A549 (cell line): ENCODE data around the gene PREX1. TPM values are rescaled to one million over a fixed set of nuclear protein-coding genes. Genes with fewer than 3 reads are reported as not detected.

ENCODE experiments used
- ATAC-seq, 2 experiments: fragments of 200-7000 bp in 1 of 2; fragments of >200 bp in 1 of 2; cut with Nextera tagmentation in 1 of 2; cut with Tn5 transposase in 1 of 2; 3 replicates each; pipeline versions ENCODE4 v1.8.0 to v1.9.1; 2018 to 2020; ENCODE audit warnings: mild to moderate bottlenecking in 1 of 2, moderate library complexity in 1 of 2
- CTCF ChIA-PET: fragments of 300-600 bp; sonication (Branson Sonifier 250); formaldehyde crosslinking; extraction: SDS; loops from one replicate; lab custom pipeline; 2021; ENCODE audit warnings: antibody characterized with exemption, inconsistent platforms; lab: Yijun Ruan, JAX
- POLR2A ChIA-PET: fragments of 350-600 bp; formaldehyde crosslinking; extraction: SDS; loops from one replicate; lab custom pipeline; 2021; ENCODE audit warnings: antibody characterized with exemption, inconsistent platforms; lab: Yijun Ruan, JAX
- DNase-seq, 2 experiments: peaks; one replicate each; pipeline versions ENCODE4 v3.0.0 to v3.0.0-alpha.2; 2011 to 2016; ENCODE audit warnings: low read depth in 1 of 2, low spot score in 1 of 2
- FAIRE-seq: peaks from 2 replicates; lab custom pipeline; 2011; peaks lifted over from hg19 to GRCh38; lab: Jason Lieb, UNC
- H3K27ac ChIP-seq, 2 experiments: fragments of >200 bp; sonication (Bioruptor Twin); formaldehyde crosslinking; 3 replicates each; pipeline ENCODE4 v1.5.1; 2016 to 2017
- H3K4me1 ChIP-seq: fragments of >200 bp; sonication (Bioruptor Twin); formaldehyde crosslinking; 3 replicates; pipeline ENCODE4 v1.6.1; 2016
- H3K4me2 ChIP-seq: fragments of >200 bp; sonication (Bioruptor Twin); formaldehyde crosslinking; 3 replicates; pipeline ENCODE4 v1.6.1; 2016
- H3K4me3 ChIP-seq: fragments of >200 bp; sonication (Bioruptor Twin); formaldehyde crosslinking; 3 replicates; pipeline ENCODE4 v1.5.1; 2016
- H3K9me3 ChIP-seq: fragments of >200 bp; sonication (Bioruptor Twin); formaldehyde crosslinking; 3 replicates; pipeline ENCODE4 v1.6.1; 2016
- CBX8 ChIP-seq: fragments of 200-600 bp; sonication (generic); IDR thresholded peaks from 2 replicates; pipeline ENCODE4 v1.6.1; 2016
- CEBPB ChIP-seq, 2 experiments: fragments of >200 bp in 1 of 2; sonication (Bioruptor Twin) in 1 of 2; formaldehyde crosslinking in 1 of 2; IDR thresholded peaks; 2 replicates each; pipeline ENCODE4 v1.6.1; 2012 to 2016
- CHD2 ChIP-seq: fragments of 150-350 bp; IDR thresholded peaks from 2 replicates; pipeline ENCODE4 v1.6.1; 2014; ENCODE audit warnings: low read length; ENCODE audit not compliant: partially characterized antibody
- HOXA7 ChIP-seq: fragments of 250-450 bp; sonication (Bioruptor Pico); IDR thresholded peaks from 2 replicates; pipeline ENCODE4 v1.5.0; 2020; ENCODE audit warnings: mild to moderate bottlenecking, moderate library complexity
- JUN ChIP-seq, 2 experiments: fragments of >200 bp; sonication (Bioruptor Twin); formaldehyde crosslinking; IDR thresholded peaks; 2 replicates in 1 of 2; 3 replicates in 1 of 2; pipeline ENCODE4 v1.6.1; 2016 to 2017
- JUNB ChIP-seq: fragments of >200 bp; sonication (Bioruptor Twin); formaldehyde crosslinking; IDR thresholded peaks from 2 replicates; pipeline ENCODE4 v1.6.1; 2016
- NR3C1 ChIP-seq: fragments of >200 bp; sonication (Bioruptor Twin); formaldehyde crosslinking; IDR thresholded peaks from 3 replicates; pipeline ENCODE4 v1.6.1; 2017
- RARB ChIP-seq: fragments of 250-450 bp; sonication (Bioruptor Pico); IDR thresholded peaks from 2 replicates; pipeline ENCODE4 v1.8.0; 2021; ENCODE audit warnings: mild to moderate bottlenecking, moderate library complexity
- RCOR1 ChIP-seq: fragments of 150-350 bp; IDR thresholded peaks from 2 replicates; pipeline ENCODE4 v1.6.1; 2014; ENCODE audit warnings: antibody characterized with exemption, low read length, low read depth
- ZFP36 ChIP-seq: fragments of 450-650 bp; IDR thresholded peaks from 2 replicates; pipeline ENCODE4 v1.6.1; 2014; ENCODE audit warnings: borderline replicate concordance; ENCODE audit not compliant: partially characterized antibody
- ZSCAN20 ChIP-seq: fragments of 250-450 bp; sonication (Bioruptor Pico); IDR thresholded peaks from 2 replicates; pipeline ENCODE4 v1.8.0; 2022; ENCODE audit warnings: mild to moderate bottlenecking, moderate library complexity
- WGBS: methylation state at CpG from one replicate; pipeline ENCODE4 v1.1.6; 2017; ENCODE audit errors: missing lambda C conversion rate; 5-methylcytosine and 5-hydroxymethylcytosine counted together
- polyA plus RNA-seq, 4 experiments: library from polyadenylated mRNA; depleted of rRNA in 3 of 4; stranded (reverse); fragments of >200 nt; fragmentation: RNase III in 1 of 4; extraction: RNeasy Plus Mini Kit Qiagen cat#74134 plus additional on column Dnase treatment in 1 of 4; gene quantifications; 2 replicates in 3 of 4; 3 replicates in 1 of 4; pipeline ENCODE4 v1.2.3, GENCODE V29; 2011 to 2017
- TF ChIP-seq, protein P1 (sequence below): fragments of 150-350 bp; IDR thresholded peaks from 2 replicates; pipeline ENCODE4 v1.6.1; 2014; ENCODE audit warnings: low read depth, mild to moderate bottlenecking, low read length
- TF ChIP-seq, protein P2 (sequence below): fragments of >200 bp; sonication (Bioruptor Twin); formaldehyde crosslinking; IDR thresholded peaks from 3 replicates; pipeline ENCODE4 v1.5.1; 2016
- TF ChIP-seq, protein P3 (sequence below): fragments of 250-450 bp; sonication (Bioruptor Pico); IDR thresholded peaks from 2 replicates; pipeline ENCODE4 v1.5.0; 2021; ENCODE audit warnings: mild to moderate bottlenecking, moderate library complexity, borderline replicate concordance

Gene PREX1
- polyA plus RNA-seq, 2 of the 4 experiments (the other 2 are of a cell fraction), result 3.6 to 4.2 TPM

DNA sequence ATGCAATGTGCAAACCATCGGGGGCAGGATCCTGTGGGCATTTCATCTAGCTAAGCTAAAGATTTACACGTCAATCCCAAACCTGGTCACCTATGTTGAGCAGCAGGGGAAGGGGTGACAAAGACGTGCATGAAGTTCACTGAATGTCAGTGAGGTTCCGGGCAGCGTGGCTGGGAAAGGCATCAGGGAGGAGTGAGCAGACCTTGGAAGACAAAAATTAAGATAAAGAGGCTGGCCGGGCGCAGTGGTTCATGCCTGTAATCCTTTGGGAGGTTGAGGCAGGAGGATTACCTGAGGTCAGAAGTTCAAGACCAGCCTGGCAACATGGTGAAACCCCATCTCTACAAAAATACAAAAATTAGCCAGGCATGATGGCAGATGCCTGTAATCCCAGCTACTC is 126.1 kb downstream of the PREX1 start:
- DNase-seq (no peak), FAIRE-seq (no peak), ATAC-seq (no peak)
- TF ChIP-seq JUNB, result no peak
- 91% methylated on average over 7 of the region's 7 CpGs for WGBS
- H3K4me1 ChIP-seq, result peaks cover 16% of the 10 kb centered on the region
- H3K4me2 ChIP-seq, result no peak overlapping the region
- no peak overlapping the region for H3K4me3 ChIP-seq
- no peaks in the 10 kb centered on the region for H3K9me3 ChIP-seq
- H3K27ac ChIP-seq, result no peak overlapping the region
- ChIA-PET POLR2A (no interaction called here), CTCF (interaction anchor here (0.6 to 1.1 kb wide), 3 partner anchors 12 to 44 kb away, joined by 3 to 5 read pairs (median 4); no protein-coding TSS in a partner anchor)

DNA sequence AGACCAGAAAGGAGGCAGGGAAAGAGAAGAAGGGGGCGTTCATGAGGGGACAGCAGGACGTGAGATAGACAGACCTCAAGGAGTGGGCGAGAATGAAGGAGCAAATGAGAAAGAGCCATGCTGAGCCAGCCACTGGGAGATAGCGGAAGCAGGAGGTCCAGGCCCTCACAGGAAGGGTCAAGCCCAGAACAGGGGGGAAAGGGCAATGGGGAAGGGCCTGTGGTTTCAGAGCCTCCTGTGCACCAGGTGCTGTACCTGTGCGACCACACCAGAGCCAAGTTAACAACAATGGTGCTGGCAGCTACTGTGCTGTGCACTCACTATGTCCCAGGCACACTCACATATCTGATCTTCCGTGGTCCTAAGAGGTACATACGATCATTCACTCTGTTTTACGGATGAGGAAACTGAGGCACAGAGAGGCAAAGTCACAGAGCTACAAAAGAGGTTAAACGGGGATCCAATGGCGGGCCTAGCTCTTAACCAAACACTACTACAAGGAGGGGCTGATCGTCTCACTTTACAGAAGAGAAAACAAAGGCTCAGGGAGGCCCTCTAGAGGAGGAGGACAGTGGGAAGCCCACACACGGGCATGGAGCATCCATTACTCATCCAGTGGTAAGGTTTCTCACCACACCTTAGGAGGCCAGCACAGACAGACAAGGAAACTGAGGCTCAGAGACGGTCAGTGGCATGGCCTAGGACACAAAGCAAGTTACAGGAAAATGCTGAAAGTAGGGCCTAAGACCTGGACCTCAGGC is 129.1 kb downstream of the PREX1 start:
- POLR2A ChIA-PET, result no interaction called here
- ATAC-seq, result peak in 1 of 2 experiments; percentile 46; a peak in 2 of 6 replicates
- no peak for DNase-seq
- Histone ChIP-seq H3K27ac (peak overlapping the region; percentile 57 to 70; a peak in 5 of 6 replicates), H3K4me3 (no peak overlapping the region), H3K4me2 (peak overlapping the region; percentile 50), H3K9me3 (no peaks in the 10 kb centered on the region), H3K4me1 (peaks cover 16% of the 10 kb centered on the region)
- CTCF ChIA-PET, result interaction anchor here (1.4 to 2.4 kb wide), 2 partner anchors 41 to 208 kb away, joined by 3 to 11 read pairs; no protein-coding TSS in a partner anchor
- TF ChIP-seq, protein P1, sequence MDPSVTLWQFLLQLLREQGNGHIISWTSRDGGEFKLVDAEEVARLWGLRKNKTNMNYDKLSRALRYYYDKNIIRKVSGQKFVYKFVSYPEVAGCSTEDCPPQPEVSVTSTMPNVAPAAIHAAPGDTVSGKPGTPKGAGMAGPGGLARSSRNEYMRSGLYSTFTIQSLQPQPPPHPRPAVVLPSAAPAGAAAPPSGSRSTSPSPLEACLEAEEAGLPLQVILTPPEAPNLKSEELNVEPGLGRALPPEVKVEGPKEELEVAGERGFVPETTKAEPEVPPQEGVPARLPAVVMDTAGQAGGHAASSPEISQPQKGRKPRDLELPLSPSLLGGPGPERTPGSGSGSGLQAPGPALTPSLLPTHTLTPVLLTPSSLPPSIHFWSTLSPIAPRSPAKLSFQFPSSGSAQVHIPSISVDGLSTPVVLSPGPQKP, result no peak
- TF ChIP-seq CBX8 (no peak), NR3C1 (no peak), CHD2 (no peak), RARB (CRISPR knock-in tag) (no peak), ZFP36 (no peak), JUNB (no peak), HOXA7 (CRISPR knock-in tag) (no peak), RCOR1 (no peak), ZSCAN20 (CRISPR knock-in tag) (no peak)
- TF ChIP-seq, protein P2, sequence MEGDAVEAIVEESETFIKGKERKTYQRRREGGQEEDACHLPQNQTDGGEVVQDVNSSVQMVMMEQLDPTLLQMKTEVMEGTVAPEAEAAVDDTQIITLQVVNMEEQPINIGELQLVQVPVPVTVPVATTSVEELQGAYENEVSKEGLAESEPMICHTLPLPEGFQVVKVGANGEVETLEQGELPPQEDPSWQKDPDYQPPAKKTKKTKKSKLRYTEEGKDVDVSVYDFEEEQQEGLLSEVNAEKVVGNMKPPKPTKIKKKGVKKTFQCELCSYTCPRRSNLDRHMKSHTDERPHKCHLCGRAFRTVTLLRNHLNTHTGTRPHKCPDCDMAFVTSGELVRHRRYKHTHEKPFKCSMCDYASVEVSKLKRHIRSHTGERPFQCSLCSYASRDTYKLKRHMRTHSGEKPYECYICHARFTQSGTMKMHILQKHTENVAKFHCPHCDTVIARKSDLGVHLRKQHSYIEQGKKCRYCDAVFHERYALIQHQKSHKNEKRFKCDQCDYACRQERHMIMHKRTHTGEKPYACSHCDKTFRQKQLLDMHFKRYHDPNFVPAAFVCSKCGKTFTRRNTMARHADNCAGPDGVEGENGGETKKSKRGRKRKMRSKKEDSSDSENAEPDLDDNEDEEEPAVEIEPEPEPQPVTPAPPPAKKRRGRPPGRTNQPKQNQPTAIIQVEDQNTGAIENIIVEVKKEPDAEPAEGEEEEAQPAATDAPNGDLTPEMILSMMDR, result no peak
- TF ChIP-seq, protein P3, sequence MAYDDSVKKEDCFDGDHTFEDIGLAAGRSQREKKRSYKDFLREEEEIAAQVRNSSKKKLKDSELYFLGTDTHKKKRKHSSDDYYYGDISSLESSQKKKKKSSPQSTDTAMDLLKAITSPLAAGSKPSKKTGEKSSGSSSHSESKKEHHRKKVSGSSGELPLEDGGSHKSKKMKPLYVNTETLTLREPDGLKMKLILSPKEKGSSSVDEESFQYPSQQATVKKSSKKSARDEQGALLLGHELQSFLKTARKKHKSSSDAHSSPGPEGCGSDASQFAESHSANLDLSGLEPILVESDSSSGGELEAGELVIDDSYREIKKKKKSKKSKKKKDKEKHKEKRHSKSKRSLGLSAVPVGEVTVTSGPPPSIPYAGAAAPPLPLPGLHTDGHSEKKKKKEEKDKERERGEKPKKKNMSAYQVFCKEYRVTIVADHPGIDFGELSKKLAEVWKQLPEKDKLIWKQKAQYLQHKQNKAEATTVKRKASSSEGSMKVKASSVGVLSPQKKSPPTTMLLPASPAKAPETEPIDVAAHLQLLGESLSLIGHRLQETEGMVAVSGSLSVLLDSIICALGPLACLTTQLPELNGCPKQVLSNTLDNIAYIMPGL, result no peak
- no peak for FAIRE-seq
- 87% methylated on average over 13 of the region's 13 CpGs for WGBS

DNA sequence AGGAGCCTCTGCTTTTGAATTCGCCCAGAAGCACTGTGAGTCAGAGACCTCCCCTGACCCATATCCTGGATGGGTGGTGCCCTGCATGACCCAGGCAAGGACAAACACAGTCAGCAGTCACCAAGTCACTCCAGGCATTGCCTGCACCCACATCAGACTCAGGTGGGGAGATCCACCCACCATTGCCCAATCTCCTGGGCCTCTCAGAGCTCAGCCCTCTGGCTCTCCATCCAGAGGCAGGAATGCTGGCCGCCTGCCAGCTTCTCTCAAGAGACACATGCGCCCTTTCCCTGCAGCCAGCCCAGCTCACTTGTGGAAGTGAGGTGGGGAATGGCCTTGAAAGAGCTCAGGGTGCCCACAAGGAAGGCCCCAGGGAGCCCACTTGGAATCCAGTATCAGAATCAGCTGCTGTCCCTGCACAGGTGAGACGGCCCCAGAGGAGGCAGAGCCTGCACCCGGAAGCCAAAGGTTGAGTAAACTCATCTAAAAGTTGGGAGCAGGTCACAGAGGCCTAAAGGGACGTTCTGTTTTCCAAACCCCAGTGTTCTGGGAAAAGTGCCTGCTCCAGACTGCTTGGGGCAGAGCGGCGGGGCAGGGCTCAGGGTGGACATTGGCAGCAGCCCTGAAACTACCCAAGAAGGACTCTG is 129.8 kb downstream of the PREX1 start:
- FAIRE-seq, result no peak
- Histone ChIP-seq H3K4me3 (no peak overlapping the region), H3K9me3 (no peaks in the 10 kb centered on the region), H3K4me1 (peaks cover 16% of the 10 kb centered on the region), H3K4me2 (peak overlapping the region; percentile 50), H3K27ac (peak overlapping the region; percentile 57 to 70; a peak in 5 of 6 replicates)
- TF ChIP-seq JUN (IDR thresholded peaks at IDR 0.05) (peak in 1 of 2 experiments; percentile 10; a peak in 1 of 5 replicates), CEBPB (IDR thresholded peaks at IDR 0.05) (peak; percentile 38 to 60; a peak in 3 of 4 replicates)
- TF ChIP-seq, protein P1, result no peak
- DNase-seq, result peak; percentile 56 to 61
- ATAC-seq, result peak; percentile 47 to 80; a peak in 5 of 6 replicates
- 54% methylated on average over 8 of the region's 8 CpGs for WGBS
- CTCF ChIA-PET, result interaction anchor here (1.4 to 2.4 kb wide), 2 partner anchors 41 to 208 kb away, joined by 3 to 11 read pairs; no protein-coding TSS in a partner anchor
- POLR2A ChIA-PET, result no interaction called here
